ENCODE measurements around the gene TSPAN32. TPM values are rescaled to one million over a fixed set of nuclear protein-coding genes. Genes with fewer than 3 reads are reported as not detected.

Gene TSPAN32
- total RNA-seq, 4 donors from 2014 or later = not detected

DNA sequence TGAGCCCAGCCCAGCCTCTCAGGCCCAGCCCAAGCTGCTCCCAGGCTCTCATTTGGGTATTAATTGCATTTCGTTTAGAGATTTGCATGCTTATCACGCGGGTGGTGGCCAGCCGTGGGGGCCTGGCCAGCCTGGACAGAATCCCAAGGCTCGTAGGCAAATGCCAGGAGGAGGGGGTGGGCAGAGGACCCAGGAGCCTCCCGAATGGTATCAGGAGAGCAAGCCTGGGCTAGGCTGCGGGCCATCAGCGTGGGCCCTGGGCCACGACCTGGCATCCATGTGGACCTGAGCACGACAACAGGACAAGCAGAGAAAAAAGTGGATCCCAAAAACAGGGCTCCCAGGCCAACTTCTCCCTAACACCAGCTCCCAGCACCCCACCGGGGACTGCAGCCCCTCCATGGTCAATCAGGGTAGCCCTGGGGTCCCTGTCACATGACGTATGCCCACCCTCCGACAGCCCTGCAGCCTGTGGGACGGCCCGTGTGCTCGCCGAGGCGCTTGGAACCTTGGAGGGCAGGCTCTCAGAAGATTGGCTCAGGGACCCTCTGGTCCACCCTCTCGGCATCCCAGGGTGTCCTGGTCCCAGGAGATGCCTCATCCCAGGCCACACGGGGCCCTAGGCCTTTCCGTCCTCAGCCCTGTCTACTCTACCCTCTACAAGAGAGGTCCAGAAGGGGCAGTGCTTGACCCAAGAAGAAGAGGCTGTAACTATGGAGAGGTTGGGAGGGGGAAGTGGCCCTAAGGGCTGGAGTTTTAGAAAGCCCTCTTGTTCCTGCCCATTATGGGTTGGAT, 40.2 kb upstream of the TSPAN32 start:
- Histone ChIP-seq H3K36me3 (no peaks in the 10 kb centered on the region), H3K4me1 (no peaks in the 10 kb centered on the region), H3K9me3 (no peaks in the 10 kb centered on the region), H3K4me3 (no peak overlapping the region), H3K27me3 (peaks cover 0 to 16% (median 3%) of the 10 kb centered on the region in 3 donors), H3K27ac (no peak overlapping the region)
- no peak for ATAC-seq
- DNase-seq = no peak
- intact Hi-C loops (cut with DNase I; ENCODE audit: low total_unique reads) = no loop called here
- in situ Hi-C loops (cut with MboI; ENCODE audit: low sequenced_read_pairs in 4 of 4) = no loop called here
- TF ChIP-seq, protein P1, sequence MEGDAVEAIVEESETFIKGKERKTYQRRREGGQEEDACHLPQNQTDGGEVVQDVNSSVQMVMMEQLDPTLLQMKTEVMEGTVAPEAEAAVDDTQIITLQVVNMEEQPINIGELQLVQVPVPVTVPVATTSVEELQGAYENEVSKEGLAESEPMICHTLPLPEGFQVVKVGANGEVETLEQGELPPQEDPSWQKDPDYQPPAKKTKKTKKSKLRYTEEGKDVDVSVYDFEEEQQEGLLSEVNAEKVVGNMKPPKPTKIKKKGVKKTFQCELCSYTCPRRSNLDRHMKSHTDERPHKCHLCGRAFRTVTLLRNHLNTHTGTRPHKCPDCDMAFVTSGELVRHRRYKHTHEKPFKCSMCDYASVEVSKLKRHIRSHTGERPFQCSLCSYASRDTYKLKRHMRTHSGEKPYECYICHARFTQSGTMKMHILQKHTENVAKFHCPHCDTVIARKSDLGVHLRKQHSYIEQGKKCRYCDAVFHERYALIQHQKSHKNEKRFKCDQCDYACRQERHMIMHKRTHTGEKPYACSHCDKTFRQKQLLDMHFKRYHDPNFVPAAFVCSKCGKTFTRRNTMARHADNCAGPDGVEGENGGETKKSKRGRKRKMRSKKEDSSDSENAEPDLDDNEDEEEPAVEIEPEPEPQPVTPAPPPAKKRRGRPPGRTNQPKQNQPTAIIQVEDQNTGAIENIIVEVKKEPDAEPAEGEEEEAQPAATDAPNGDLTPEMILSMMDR (IDR thresholded peaks at IDR 0.05 in 4 of 5, conservative IDR thresholded peaks at IDR 0.05 in 1 of 5) = no peak
- no peak for TF ChIP-seq POLR2A (IDR thresholded peaks at IDR 0.05)

DNA sequence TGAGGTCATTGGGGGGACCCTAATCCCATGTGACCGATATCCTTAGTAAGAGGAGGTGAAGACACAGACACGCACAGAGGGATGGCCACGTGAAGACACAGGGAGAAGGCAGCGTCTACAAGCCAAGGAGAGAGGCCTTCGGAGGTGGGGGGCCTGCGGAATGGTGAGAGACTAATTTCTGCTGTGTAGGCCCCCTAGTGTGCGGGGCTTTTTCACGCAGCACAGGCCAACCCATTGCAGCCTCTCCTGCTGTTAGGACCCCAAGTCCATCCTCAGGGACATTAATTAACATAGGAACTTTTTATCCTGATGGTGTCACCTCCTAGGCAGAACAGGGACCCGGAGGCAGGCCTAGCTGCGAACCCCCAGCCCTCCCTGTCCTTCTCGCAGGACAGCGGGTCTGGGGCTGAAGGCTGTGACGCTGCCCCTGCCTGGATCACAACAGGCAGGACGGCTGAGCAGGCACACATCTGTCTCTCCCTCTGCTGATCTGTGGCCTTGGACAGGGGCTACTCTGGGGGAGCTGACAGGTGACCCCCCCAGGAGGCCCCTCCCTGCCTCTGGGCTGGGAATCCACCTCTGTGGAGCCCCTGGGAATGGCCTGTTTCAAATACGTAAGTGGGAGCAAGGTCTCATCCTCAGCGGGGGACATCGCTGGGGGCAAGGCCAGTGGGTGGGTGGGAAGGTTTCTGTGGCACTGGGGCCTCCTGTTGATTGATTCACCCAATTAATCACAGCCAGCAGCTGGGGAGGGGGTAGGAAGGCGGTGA, 39.3 kb upstream of the TSPAN32 start:
- H3K4me1 ChIP-seq = no peaks in the 10 kb centered on the region
- H3K4me3 ChIP-seq = no peak overlapping the region
- no peaks in the 10 kb centered on the region for H3K36me3 ChIP-seq
- intact Hi-C loops (cut with DNase I; ENCODE audit: low total_unique reads) = no loop called here
- ATAC-seq = no peak
- no peak for DNase-seq
- H3K27me3 ChIP-seq = peaks cover under 1 to 16% (median 5%) of the 10 kb centered on the region in 3 donors
- H3K9me3 ChIP-seq = no peaks in the 10 kb centered on the region
- no peak overlapping the region for H3K27ac ChIP-seq
- TF ChIP-seq, protein P1 (IDR thresholded peaks at IDR 0.05 in 4 of 5, conservative IDR thresholded peaks at IDR 0.05 in 1 of 5) = no peak
- TF ChIP-seq POLR2A (IDR thresholded peaks at IDR 0.05) = no peak
- in situ Hi-C loops (cut with MboI; ENCODE audit: low sequenced_read_pairs in 4 of 4) = no loop called here

DNA sequence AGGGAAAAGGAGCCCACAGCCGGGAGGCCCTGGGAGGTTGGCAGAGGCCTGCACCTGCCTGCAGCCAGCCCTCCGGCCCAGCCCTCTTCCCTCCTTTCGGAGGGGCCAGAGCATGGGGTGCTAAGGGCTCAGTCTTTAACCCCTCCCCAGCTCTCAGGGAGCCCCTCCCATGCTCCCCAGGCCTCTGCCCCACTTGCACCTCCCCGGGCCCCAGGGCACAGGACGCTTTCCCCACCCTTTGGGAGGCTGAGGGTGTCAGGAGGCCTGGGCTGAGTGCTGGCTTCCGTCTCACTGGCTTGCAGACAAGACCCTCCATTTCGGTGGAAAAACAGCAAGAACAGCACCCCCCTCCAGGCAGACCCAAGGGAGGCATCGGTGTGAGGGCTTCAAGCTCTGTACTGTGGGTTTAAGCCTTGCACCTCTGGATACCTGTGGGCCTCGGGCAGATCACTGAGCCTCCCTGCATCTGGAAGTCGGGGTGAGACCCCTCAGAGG, 38.7 kb upstream of the TSPAN32 start:
- no peak for TF ChIP-seq POLR2A (IDR thresholded peaks at IDR 0.05)
- TF ChIP-seq, protein P1 (IDR thresholded peaks at IDR 0.05 in 4 of 5, conservative IDR thresholded peaks at IDR 0.05 in 1 of 5) = no peak
- intact Hi-C loops (cut with DNase I; ENCODE audit: low total_unique reads) (no loop called here), in situ Hi-C loops (cut with MboI; ENCODE audit: low sequenced_read_pairs in 4 of 4) (no loop called here)
- no peak overlapping the region for H3K4me3 ChIP-seq
- H3K27me3 ChIP-seq = peaks cover 5 to 18% (median 11%) of the 10 kb centered on the region in 3 donors
- H3K36me3 ChIP-seq = no peaks in the 10 kb centered on the region
- DNase-seq (no peak), ATAC-seq (no peak)
- H3K4me1 ChIP-seq = no peaks in the 10 kb centered on the region
- H3K9me3 ChIP-seq = no peaks in the 10 kb centered on the region
- H3K27ac ChIP-seq = no peak overlapping the region

DNA sequence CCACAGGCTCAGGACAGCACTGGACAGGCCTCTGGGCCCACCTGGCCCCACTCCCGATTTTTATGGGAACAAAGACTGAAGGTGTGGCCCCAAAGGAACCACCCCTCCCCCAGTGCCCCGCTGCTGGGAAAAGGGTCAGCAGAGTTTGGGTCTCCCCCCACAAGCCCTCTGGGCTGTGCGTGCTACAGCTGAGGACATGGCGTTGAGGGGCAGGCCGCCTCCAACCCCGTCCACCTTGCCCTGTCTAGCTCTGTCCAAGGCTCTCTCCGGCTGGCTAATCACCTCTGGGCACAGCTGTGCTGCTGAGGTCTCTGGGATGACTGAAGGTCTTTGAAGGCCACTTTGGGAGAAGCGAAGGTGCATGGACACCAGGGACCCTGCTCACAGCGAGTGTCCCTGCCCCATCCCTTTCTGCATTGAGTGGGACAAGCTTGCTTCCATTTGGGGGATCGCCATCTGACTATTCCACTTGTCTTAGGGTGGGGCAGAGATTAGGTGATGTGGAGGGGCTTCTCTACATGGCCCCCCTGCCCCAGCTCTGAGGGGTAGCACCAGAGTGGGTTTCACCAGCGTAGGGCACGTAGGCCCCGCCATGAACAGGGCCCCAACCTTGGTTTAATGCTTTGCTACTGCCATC, 38.0 kb upstream of the TSPAN32 start:
- DNase-seq = no peak
- in situ Hi-C loops (cut with MboI; ENCODE audit: low sequenced_read_pairs in 4 of 4) = no loop called here
- H3K27me3 ChIP-seq = peaks cover 13 to 25% (median 18%) of the 10 kb centered on the region in 3 donors
- no peaks in the 10 kb centered on the region for H3K36me3 ChIP-seq
- no peak overlapping the region for H3K27ac ChIP-seq
- intact Hi-C loops (cut with DNase I; ENCODE audit: low total_unique reads) = no loop called here
- ATAC-seq = no peak
- no peak overlapping the region for H3K4me3 ChIP-seq
- TF ChIP-seq POLR2A (IDR thresholded peaks at IDR 0.05) = no peak
- TF ChIP-seq, protein P1 (IDR thresholded peaks at IDR 0.05 in 4 of 5, conservative IDR thresholded peaks at IDR 0.05 in 1 of 5) = no peak
- no peaks in the 10 kb centered on the region for H3K9me3 ChIP-seq
- H3K4me1 ChIP-seq = no peaks in the 10 kb centered on the region
